Stimulated activated CD4-positive, alpha-beta T cell treated with anti-CD3 and anti-CD28 coated beads, Interleukin-1b, Interleukin-23, amount 100 ng/mL, for 4 hours (primary cell): ENCODE measurements around the gene MCC.

Experiments used
- DNase-seq, 2 donors: peaks; one replicate each; pipeline ENCODE4 v3.0.0-alpha.2; 2020; ENCODE audit warnings: low read depth in 2 of 2

Gene MCC

DNA sequence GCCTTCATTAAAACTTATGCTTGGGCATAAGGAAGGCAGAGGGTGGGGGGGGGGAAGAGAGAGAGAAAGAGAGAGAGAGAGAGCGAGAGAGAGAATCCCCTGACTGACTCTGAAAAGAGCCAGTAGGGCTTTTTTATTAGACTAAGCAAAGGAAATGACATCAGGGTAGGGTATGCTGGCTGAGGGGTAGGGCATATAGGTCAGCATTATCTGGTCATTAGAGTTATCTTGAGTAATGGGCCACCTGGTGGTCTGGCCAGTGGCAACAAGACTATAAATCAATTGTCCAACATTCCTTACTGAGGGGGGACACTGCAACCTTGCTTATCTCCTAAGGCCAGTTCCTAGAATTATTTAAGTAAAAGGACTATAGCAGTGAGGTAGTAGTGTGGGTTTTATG is 120.7 kb downstream of the MCC start:
- DNase-seq: no peak

DNA sequence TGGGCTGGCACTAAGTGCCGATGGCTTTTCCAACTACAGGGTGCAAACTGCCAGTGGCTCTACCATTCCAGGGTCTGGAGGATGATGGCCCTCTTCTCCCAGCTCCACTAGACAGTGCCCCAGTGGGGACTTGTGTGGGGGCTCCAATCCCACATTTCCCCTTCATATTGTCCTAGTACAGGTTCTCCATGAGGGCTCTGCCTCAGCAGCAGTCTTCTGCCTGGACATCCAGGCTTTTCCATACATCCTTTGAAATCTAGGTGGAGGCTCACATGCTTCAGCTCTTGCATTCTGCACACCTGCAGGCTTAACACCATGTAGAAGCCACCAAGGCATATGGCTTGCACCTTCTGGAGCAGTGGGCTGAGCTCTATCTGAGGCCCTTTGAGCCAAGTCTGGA is 123.8 kb downstream of the MCC start:
- DNase-seq: no peak

DNA sequence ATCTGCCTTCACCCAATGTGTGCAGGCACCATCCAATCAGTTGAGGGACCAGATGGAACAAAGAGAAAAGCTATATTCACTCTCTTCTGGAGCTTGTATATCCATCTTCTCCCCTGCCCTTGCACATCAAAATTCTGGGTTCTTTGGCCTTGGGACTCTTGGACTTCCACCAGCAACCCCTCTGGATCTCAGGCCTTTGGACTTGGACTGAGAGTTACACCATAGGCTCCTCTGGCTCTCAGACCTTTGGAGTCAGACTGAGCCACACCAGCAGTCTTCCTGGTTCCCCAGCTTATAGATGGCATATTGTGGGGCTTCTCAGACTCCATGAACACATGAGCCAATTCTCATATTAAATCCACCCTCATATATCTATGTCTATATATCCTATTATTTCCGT is 126.6 kb downstream of the MCC start:
- no peak for DNase-seq

DNA sequence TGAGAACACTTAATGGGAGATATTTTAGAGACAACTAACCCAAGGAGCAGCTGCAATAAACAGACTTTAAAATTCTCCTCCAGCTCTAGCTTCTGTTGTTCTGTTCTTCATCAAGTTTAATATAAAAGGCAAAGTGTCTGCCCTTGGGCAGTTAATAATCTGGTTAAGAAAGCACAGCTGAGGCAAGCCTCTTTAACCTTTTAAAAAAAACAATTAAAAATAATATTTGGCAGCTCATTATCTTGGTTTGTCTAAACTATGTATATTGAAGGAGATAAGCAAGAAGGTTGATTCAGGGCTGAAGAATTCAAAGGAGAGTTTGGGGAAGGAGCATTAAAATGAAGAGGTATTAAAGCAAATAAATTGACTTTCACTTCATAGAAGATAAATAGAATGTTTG is 128.8 kb downstream of the MCC start:
- DNase-seq: no peak

DNA sequence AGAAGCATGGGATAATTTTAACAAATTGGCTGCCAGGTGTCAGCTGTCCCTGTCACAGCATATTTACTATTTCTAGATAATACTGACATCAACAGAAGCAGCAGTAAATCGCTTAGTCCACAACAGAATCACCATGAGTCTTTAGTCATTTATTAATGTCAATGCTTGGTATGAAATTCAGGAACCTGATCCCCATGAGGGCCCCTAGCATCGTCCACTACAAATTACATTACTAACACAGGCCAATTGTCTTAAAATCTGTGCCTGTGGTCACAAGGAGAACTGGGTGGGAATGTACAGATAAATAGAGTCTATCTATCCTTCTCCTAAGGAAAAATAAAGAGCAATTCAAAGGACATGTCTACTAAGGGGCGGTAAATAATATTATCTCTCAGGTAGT is 129.6 kb downstream of the MCC start:
- no peak for DNase-seq

GRCh38 chr5:113357696-113358476 is 130.4 kb downstream of the MCC start:
- no peak for DNase-seq

GRCh38 chr5:113356487-113356886 is 131.8 kb downstream of the MCC start:
- DNase-seq: no peak

GRCh38 chr5:113354055-113354454 is 134.2 kb downstream of the MCC start:
- DNase-seq: no peak

GRCh38 chr5:113347572-113347971 is 140.7 kb downstream of the MCC start:
- no peak for DNase-seq

DNA sequence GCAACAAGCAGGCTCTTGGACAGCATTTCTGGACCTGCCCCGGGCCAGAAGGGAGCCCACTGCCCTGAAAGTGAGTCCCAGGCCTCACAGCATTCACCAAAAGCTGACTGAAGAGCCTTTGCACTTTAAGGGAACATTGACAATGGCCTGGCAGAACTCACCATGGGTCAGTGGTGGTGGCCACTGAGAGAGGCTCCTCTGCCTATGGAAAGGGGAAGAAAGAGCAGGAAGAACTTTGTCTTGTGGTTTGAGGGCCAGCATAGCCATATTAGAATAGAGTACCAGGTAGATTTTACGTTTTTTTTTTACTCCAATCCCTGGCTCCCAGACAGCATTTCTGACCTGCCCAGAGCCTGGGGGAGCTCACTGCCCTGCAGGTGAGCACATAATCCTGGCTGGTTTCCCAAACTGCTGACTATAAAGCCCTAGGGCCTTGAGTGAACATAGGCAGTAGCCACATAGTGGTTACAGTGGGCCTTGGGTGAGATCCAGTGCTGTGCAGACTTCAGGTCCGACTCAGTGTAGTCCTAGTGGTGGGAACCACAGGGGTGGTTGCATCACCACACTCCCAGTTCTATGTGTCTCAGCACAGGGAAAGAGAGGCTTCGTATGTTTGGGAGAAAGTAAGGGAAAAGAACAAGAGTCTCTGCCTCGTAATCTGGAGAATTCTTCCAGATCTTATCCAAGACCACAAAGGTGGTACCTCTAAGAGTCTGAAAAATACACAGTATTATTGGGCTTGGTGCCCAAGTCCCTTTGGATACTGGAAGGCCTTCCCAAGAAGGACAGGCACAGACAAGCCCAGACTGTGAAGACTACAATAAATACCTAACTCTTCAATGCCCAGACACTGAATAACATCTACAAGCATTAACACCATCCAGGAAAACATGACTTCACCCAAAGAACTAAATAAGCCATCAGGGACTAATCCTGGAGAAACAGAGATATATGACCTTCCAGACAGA is 143.0 kb downstream of the MCC start:
- DNase-seq: no peak

DNA sequence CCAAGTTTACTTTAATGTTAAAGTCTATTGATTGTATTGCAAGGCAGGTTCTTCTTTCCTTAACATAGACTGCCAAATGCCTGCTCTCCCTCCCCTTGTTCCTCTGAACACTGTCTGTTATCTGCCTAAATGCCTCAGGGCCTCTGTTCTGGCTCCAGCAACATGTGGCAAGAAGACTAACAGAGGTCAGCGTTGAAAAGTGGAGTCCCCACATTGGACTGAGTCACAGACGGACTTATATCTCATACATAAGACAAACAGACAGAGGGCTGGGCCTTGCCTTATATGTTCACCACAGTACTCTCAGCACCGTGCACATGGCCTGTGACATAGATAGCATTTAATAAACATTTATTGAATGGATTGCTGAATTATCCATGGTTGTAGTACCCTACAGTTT is 144.9 kb downstream of the MCC start:
- DNase-seq: no peak

- DNase-seq: no peak
Measured at GRCh38 chr5:113340537-113340936, 147.7 kb downstream of the MCC start.

GRCh38 chr5:113338628-113339027 is 149.6 kb downstream of the MCC start:
- no peak for DNase-seq

DNA sequence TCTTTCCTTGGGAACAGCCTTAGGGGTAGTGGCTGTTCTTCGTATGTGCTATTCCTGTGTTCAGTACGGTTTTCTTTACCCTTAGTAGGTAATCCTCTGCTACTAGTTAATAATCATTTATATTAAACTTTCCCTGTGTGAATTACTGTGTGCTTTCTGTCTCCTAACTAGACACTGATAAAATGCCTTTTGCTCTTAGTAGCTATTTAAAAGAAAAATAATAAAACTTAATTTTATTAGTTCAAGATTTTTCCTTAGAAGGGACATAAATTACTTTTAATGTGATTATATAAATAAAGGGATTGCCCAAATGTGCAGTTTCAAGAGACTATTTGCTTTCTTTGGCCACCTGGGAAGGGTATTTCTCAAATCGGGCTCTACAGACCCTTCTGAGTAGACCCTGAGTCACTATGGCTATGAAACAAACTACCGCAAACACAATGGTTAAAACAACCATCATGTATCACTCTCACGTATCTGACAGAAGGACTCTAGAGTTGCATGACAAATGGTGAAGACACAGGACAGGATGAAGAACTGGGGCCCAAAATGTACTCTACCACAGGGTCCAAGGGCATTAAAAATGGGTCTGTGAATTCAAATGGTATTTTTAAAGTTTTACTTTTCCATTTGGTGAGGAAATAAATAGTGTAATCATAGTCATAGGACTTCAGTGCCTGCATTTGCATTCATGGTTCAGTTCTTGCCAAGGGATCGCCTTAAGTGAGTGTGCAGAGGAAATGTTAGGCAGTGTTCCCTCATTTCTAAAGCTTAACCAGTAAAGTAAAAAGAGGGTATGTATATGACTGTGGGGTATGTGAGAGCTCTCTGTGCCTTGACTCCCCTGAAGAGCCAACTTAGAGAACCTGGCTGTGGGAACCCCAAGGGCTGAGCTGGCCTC is 150.5 kb downstream of the MCC start:
- DNase-seq: no peak

- no peak for DNase-seq
Measured at GRCh38 chr5:113336975-113337374, 151.3 kb downstream of the MCC start.

DNA sequence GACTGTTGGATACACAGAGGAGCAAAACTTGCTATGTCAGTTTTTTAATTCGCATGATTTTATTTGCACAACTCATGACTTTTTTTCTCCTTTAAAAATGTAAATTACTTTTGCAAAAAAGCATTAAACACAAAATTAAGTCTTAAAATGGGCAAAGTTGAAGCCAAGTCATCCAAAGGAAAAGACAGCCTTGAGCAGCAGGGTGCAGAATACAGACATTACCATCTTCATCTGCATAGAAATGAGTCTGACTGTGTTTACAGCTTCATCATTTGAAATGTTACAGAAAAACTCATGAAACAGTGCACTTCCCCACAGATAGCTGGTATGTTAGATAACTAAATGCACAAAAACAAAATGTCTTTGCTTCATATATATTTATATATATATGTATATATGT is 154.8 kb downstream of the MCC start:
- no peak for DNase-seq

DNA sequence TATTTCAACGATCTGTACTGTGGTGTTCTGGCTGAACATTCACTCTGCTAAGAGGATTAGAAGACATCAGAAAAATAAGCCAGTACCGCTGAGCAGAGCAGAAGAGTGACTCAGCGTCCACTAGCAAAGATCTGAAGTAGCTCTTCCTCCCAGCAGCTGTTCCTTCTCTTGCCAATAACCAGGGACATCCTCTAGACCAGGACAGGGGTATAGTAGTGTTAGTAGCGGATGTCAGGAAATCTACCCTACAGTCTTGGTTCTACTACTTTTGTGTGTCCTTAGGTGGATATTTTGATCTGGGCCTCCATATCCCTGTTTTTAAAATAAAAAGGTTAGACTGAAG is 157.1 kb downstream of the MCC start:
- DNase-seq: no peak

- DNase-seq: no peak
Measured at GRCh38 chr5:113330533-113331208, 157.6 kb downstream of the MCC start.

DNA sequence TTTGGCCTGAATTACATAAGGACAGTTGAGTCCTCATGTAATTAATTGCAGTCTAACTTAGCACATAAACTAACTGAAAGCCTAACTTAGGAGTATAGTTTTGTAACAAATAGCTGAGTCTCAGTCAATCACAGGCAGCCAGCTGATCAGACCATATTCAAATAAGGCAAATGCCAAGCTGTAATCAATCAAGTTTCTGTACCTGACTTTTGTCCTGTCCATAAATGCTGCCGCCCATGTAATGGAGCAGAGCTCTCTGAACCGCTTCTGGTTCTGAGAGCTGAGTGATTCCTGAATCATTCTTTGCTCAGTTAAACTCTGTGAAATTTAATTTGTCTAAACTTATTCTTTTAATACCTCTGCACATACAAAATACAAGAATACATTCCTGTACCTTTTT is 158.3 kb downstream of the MCC start:
- no peak for DNase-seq

GRCh38 chr5:113325054-113325453 is 163.2 kb downstream of the MCC start:
- no peak for DNase-seq

DNA sequence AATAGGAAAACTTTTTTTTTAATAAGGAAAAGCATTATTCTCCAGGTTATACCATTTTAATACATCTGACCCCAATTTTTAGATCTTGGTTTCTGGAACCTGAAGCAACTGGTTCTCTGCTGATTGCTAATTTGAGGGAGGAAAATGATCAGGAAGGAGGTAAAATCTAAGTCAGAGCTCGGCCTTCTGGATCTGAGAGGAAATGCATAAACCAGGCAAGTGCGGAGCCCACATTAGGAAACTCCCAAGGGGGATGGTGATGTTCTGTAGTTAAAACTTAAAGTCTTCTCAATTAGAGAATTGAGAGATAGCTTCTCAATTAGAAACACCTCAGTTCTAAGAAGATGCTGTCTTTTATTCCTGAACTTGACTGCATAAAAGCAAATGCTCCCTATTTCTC is 167.0 kb downstream of the MCC start:
- no peak for DNase-seq
